OCI-LY7 (cell line): Measurements from ENCODE around the gene ENDOD1. TPM values are rescaled to one million over a fixed set of nuclear protein-coding genes. Genes with fewer than 3 reads are reported as not detected.

Experiments
- BruUV-seq: library from RNA; stranded (reverse); fragments of 400-500 nt; replicated peaks from 2 replicates; lab custom pipeline; 2021; lab: Mats Ljungman, UMichigan
- CTCF ChIA-PET: fragments of 300-600 bp; sonication (Branson Sonifier 250); formaldehyde crosslinking; loops from one replicate; lab custom pipeline; 2022; ENCODE audit warnings: antibody characterized with exemption; ENCODE audit not compliant: unreplicated experiment; lab: Charles Lee
- POLR2A ChIA-PET: fragments of 300-600 bp; sonication (Branson Sonifier 250); formaldehyde crosslinking; loops from one replicate; lab custom pipeline; 2022; ENCODE audit warnings: antibody characterized with exemption; lab: Charles Lee
- DNase-seq: peaks from one replicate; pipeline ENCODE4 v3.0.0-alpha.2; 2015; ENCODE audit warnings: low spot score
- H2AFZ ChIP-seq: fragments of 200-600 bp; sonication (generic), shearing (Covaris generic); 2 replicates; pipeline ENCODE4 v1.6.1; 2014; ENCODE audit warnings: mild to moderate bottlenecking, antibody characterized with exemption, low read length, moderate library complexity
- H3K27ac ChIP-seq: fragments of 200-600 bp; sonication (generic); 2 replicates; pipeline ENCODE4 v1.5.1; 2014; ENCODE audit warnings: mixed run types, low read depth, mild to moderate bottlenecking, moderate library complexity, low read length, inconsistent platforms; ENCODE audit not compliant: poor library complexity, severe bottlenecking
- H3K36me3 ChIP-seq: fragments of 200-600 bp; sonication (generic); 2 replicates; pipeline ENCODE4 v1.6.1; 2014; ENCODE audit warnings: mild to moderate bottlenecking, antibody characterized with exemption, low read length, moderate library complexity, mixed read lengths; ENCODE audit not compliant: insufficient read depth
- H3K4me1 ChIP-seq: fragments of 200-600 bp; sonication (generic); 2 replicates; pipeline ENCODE4 v1.5.1; 2014; ENCODE audit warnings: mild to moderate bottlenecking, low read length; ENCODE audit not compliant: insufficient read depth, poor library complexity, severe bottlenecking
- H3K4me2 ChIP-seq: fragments of 200-600 bp; sonication (generic); 2 replicates; pipeline ENCODE4 v1.6.1; 2014; ENCODE audit warnings: mild to moderate bottlenecking, low read length
- H3K4me3 ChIP-seq: fragments of 200-600 bp; sonication (generic); 2 replicates; pipeline ENCODE4 v1.5.1; 2014; ENCODE audit warnings: mild to moderate bottlenecking, low read depth, low read length; ENCODE audit not compliant: poor library complexity, severe bottlenecking
- H3K79me2 ChIP-seq: fragments of 200-600 bp; sonication (generic); 2 replicates; pipeline ENCODE4 v1.6.1; 2016; ENCODE audit warnings: low read depth, mild to moderate bottlenecking, low read length, moderate library complexity, mixed read lengths; ENCODE audit not compliant: insufficient read depth
- H3K9me2 ChIP-seq: fragments of 200-600 bp; sonication (generic); 2 replicates; pipeline ENCODE4 v1.6.1; 2016; ENCODE audit warnings: mild to moderate bottlenecking, low read length, mixed read lengths; ENCODE audit not compliant: insufficient read depth
- H3K9me3 ChIP-seq: fragments of 200-600 bp; sonication (generic); 2 replicates; pipeline ENCODE4 v1.6.1; 2014; ENCODE audit warnings: mild to moderate bottlenecking, mixed run types, low read length, mixed read lengths
- H4K20me1 ChIP-seq: fragments of 200-600 bp; sonication (generic); 2 replicates; pipeline ENCODE4 v1.6.1; 2014; ENCODE audit warnings: mild to moderate bottlenecking, antibody characterized with exemption, low read length, moderate library complexity, mixed read lengths; ENCODE audit not compliant: insufficient read depth
- CTCF ChIP-seq: fragments of 200-600 bp; sonication (generic); conservative IDR thresholded peaks from 2 replicates; pipeline ENCODE4 v1.5.1; 2014; ENCODE audit warnings: mild to moderate bottlenecking, antibody characterized with exemption, low read length, moderate library complexity, mixed read lengths
- EZH2phosphoT487 ChIP-seq: fragments of 200-600 bp; sonication (generic); IDR thresholded peaks from 2 replicates; pipeline ENCODE4 v1.6.1; 2018; ENCODE audit warnings: low read depth, borderline replicate concordance, mild to moderate bottlenecking, mixed run types, antibody characterized with exemption, low read length, moderate library complexity, mixed read lengths
- intact Hi-C: fragments of 100-400 bp; cut with micrococcal nuclease; formaldehyde crosslinking; loops from one replicate; pipeline ENCODE4 v1.10.0; 2022; ENCODE audit not compliant: unreplicated experiment
- total RNA-seq, 2 experiments: library from RNA; depleted of rRNA in 1 of 2; stranded (reverse); fragments of >200 nt in 1 of 2; shearing (Covaris generic) in 1 of 2; gene quantifications; 2 replicates each; pipeline ENCODE4 v1.2.3, GENCODE V29; 2014 to 2022

Gene ENDOD1
- total RNA-seq, 2 experiments from 2014 or later = 20.4 to 22.5 TPM

GRCh38 chr11:95103701-95104100 lies 14.1 kb downstream of the ENDOD1 start:
- TF ChIP-seq CTCF (no peak), EZH2phosphoT487 (no peak)
- H3K9me3 ChIP-seq = no peaks in the 10 kb centered on the region
- H3K4me1 ChIP-seq = peaks cover 20% of the 10 kb centered on the region
- H3K27ac ChIP-seq = no peak overlapping the region
- peaks cover 2% of the 10 kb centered on the region for H3K36me3 ChIP-seq
- no peaks in the 10 kb centered on the region for H3K9me2 ChIP-seq
- H3K4me2 ChIP-seq = no peak overlapping the region
- BruUV-seq = no TSS peak
- no peak for DNase-seq
- no peaks in the 10 kb centered on the region for H4K20me1 ChIP-seq
- no peak overlapping the region for H3K4me3 ChIP-seq
- intact Hi-C loops = no loop called here
- ChIA-PET CTCF (interaction anchor here (2.0 kb wide), 1 partner anchor 12 kb away, joined by 10 read pairs; no protein-coding TSS in a partner anchor), POLR2A (interaction anchor here (0.7 to 2.6 kb wide), 7 partner anchors 8 to 88 kb away, joined by 3 to 18 read pairs (median 5); partner anchors contain the start of gene ENDOD1)
- H2AFZ ChIP-seq = no peak overlapping the region
- H3K79me2 ChIP-seq = no peaks in the 10 kb centered on the region

DNA sequence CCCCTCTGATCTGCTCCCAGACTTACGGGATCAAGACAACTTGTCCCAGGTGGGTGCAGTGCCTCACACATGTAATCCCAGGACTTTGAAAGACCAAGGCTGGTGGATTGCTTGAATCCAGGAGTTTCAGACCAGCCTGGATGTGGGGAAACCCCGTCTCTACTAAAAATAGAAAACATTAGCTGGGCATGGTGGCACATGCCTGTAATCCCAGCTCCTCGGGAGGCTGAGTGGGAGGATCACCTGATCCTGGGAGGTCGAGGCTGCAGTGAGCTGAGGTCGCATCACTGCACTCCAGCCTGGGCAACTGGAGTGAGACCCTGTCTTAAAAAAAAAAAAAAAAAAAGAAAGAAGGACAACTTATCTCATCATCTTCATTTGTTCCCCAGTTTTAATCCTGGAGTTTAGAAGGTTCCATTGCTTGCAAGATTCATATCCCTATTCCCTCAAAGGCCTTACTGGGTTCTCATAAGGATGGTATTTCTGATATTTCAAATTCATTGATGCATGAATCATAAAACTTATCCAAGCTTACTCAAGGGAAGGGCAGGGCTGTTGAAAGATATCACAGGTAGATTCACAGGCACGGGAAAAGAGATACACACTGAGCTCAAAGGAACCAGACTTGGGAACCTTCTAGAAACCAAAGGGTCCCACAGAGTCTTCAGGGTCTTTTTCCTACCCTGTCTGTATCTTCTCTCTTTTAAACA lies 14.6 kb downstream of the ENDOD1 start:
- POLR2A ChIA-PET = interaction anchor here (0.7 to 2.6 kb wide), 4 partner anchors 8 to 88 kb away, joined by 3 to 18 read pairs (median 4); partner anchors contain the start of gene ENDOD1

More for the DNA sequence above, 14.6 kb downstream of the ENDOD1 start:
- no peak overlapping the region for H3K27ac ChIP-seq
- BruUV-seq = no TSS peak
- no peak overlapping the region for H2AFZ ChIP-seq
- CTCF ChIA-PET = no interaction called here
- H4K20me1 ChIP-seq = no peaks in the 10 kb centered on the region
- no peak for DNase-seq
- H3K4me3 ChIP-seq = no peak overlapping the region
- peaks cover 8% of the 10 kb centered on the region for H3K36me3 ChIP-seq
- peaks cover 17% of the 10 kb centered on the region for H3K4me1 ChIP-seq
- H3K79me2 ChIP-seq = no peaks in the 10 kb centered on the region
- intact Hi-C loops = no loop called here
- H3K4me2 ChIP-seq = no peak overlapping the region
- no peaks in the 10 kb centered on the region for H3K9me3 ChIP-seq
- H3K9me2 ChIP-seq = no peaks in the 10 kb centered on the region
- TF ChIP-seq CTCF (no peak), EZH2phosphoT487 (no peak)
